Activated CD4-positive, alpha-beta memory T cell treated with anti-CD3 and anti-CD28 coated beads for 36 hours (primary cell): ENCODE results near the gene IGSF22. TPM values are rescaled to one million over a fixed set of nuclear protein-coding genes. Genes with fewer than 3 reads are reported as not detected.

Source experiments
- CTCF ChIA-PET: fragments of 350-600 bp; sonication (Branson Sonifier 250); formaldehyde crosslinking; loops from one replicate; lab custom pipeline; 2021; ENCODE audit warnings: antibody characterized with exemption, inconsistent platforms; lab: Charles Lee
- POLR2A ChIA-PET: fragments of 350-600 bp; sonication (Branson Sonifier 250); formaldehyde crosslinking; loops from one replicate; lab custom pipeline; 2021; ENCODE audit warnings: antibody characterized with exemption; lab: Charles Lee
- DNase-seq: peaks from one replicate; pipeline ENCODE4 v3.0.0-alpha.2; 2020
- H3K27ac Mint-ChIP-seq: one replicate; pipeline ENCODE4 v1.8.0; 2021; ENCODE audit warnings: mixed read lengths
- H3K27me3 Mint-ChIP-seq: one replicate; pipeline ENCODE4 v1.8.0; 2021; ENCODE audit warnings: mixed read lengths
- H3K36me3 Mint-ChIP-seq: one replicate; pipeline ENCODE4 v1.8.0; 2021; ENCODE audit warnings: mixed read lengths
- H3K4me1 Mint-ChIP-seq: one replicate; pipeline ENCODE4 v1.8.0; 2021; ENCODE audit warnings: low read depth, mixed read lengths
- H3K4me3 Mint-ChIP-seq: one replicate; pipeline ENCODE4 v1.8.0; 2021; ENCODE audit warnings: mild to moderate bottlenecking, mixed read lengths
- H3K9me3 Mint-ChIP-seq: one replicate; pipeline ENCODE4 v1.8.0; 2021; ENCODE audit warnings: mixed read lengths
- intact Hi-C: fragments of 100-400 bp; cut with micrococcal nuclease; formaldehyde crosslinking; loops from one replicate; pipeline ENCODE4 v1.15.1; 2023
- total RNA-seq, 2 experiments: library from RNA; stranded (reverse); gene quantifications; one replicate each; pipeline ENCODE4 v1.2.3, GENCODE V29; 2021

Gene IGSF22
- total RNA-seq, 2 experiments from 2014 or later: 0.85 to 1.00 TPM

DNA sequence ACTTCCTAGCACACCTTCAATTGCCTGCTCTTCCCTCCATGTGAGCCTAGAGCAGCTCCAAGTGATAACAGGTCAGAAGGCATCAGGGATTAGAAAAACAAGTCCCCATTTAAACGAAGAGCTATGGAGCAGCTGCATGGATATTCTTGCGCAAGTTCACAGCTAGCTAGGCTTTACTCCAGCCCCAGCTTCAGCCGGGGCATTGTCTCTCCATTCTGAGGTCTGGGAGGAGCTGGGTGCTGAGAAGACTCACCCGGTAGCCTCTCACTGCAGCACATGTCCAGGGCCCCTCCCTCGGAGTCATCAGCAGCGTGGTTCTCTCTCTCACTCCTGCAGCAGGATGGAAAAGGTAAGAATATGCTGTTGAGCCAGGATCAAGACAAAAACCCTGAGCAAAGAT is 39.6 kb upstream of the IGSF22 start:
- ChIA-PET POLR2A (no interaction called here), CTCF (interaction anchor here (0.7 to 4.2 kb wide), 10 partner anchors 10 to 650 kb away, joined by 3 to 20 read pairs (median 6); no protein-coding TSS in a partner anchor)
- Mint-ChIP-seq H3K27me3 (peaks cover 4% of the 10 kb centered on the region), H3K4me3 (no peak overlapping the region), H3K9me3 (no peaks in the 10 kb centered on the region), H3K36me3 (no peaks in the 10 kb centered on the region), H3K4me1 (peaks cover 20% of the 10 kb centered on the region), H3K27ac (no peak overlapping the region)
- DNase-seq: no peak
- intact Hi-C loops: no loop called here

DNA sequence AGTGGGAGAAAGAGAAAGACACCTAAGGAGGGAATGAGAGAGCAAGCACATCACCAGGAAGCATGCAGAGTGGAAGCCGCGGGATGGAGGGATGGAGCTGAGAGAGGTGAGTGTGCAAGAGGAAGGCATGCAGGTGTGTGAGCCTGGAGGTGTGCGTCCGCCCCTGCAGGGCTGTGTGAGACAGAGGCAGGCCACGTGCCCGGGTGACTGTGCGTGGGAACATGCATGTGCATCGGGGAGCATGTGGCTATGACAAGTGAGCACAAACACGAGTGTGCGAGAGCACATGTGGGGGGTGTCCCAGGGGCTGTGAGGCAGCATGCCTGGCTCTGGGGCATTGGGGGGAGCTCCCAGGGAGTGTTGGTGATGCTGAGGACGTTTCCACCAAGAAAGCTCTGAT is 35.8 kb upstream of the IGSF22 start:
- H3K36me3 Mint-ChIP-seq: no peaks in the 10 kb centered on the region
- intact Hi-C loops: loop anchor here (5.0 kb wide), 1 partner anchor 144 kb away; no protein-coding TSS in a partner anchor
- peaks cover 9% of the 10 kb centered on the region for H3K4me1 Mint-ChIP-seq
- no peaks in the 10 kb centered on the region for H3K9me3 Mint-ChIP-seq
- no peak overlapping the region for H3K4me3 Mint-ChIP-seq
- ChIA-PET POLR2A (no interaction called here), CTCF (interaction anchor here (1.1 to 7.1 kb wide), 3 partner anchors 32 to 646 kb away, joined by 3 to 62 read pairs (median 4); no protein-coding TSS in a partner anchor)
- no peak for DNase-seq
- no peak overlapping the region for H3K27ac Mint-ChIP-seq
- H3K27me3 Mint-ChIP-seq: peaks cover 4% of the 10 kb centered on the region

DNA sequence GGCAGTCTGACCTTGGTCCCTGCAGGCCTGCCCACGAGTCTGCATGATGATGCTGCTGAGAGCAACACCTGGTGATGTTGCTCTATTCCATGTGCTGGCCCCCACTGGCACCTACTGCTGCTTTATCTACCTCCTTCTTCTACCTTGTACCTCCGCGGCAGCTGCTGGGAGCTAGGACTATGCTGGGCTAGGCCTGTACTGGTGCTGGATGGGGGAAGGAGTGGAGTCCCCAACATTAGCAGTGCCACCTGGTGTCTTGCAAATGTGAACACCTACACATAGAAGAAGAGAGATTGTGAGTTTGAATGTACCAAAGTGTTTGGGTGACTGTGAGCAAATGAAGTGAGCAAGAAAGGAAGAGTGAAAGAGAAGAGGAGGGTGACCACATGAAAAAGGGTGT is 35.2 kb upstream of the IGSF22 start:
- no peak for DNase-seq
- POLR2A ChIA-PET: no interaction called here
- H3K36me3 Mint-ChIP-seq: no peaks in the 10 kb centered on the region
- no peak overlapping the region for H3K4me3 Mint-ChIP-seq
- CTCF ChIA-PET: interaction anchor here (0.7 to 7.1 kb wide), 3 partner anchors 31 to 221 kb away, joined by 3 to 62 read pairs (median 4); no protein-coding TSS in a partner anchor
- intact Hi-C loops: loop anchor here (5.0 kb wide), 1 partner anchor 144 kb away; no protein-coding TSS in a partner anchor
- peaks cover 4% of the 10 kb centered on the region for H3K27me3 Mint-ChIP-seq
- H3K4me1 Mint-ChIP-seq: peaks cover 9% of the 10 kb centered on the region
- H3K9me3 Mint-ChIP-seq: no peaks in the 10 kb centered on the region
- no peak overlapping the region for H3K27ac Mint-ChIP-seq

DNA sequence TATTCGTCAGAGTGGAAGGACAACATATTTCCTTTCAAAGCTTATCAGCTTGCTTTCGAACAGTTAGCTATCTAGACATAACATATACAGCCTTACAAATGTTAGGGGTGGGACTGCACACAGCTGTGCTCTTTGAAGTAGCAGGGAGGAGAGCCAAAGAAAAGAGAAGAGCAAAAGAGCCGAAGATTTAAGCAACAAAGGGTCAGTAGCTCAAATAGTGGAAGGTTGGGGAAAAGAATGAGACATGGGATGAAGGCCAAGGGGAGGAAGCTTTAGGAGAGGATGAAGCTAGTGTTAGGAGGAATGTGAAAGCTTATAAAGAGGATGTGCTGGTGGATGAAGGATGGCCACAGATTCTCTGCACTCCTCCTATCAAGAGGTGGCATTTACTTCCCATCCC is 31.8 kb upstream of the IGSF22 start:
- H3K27me3 Mint-ChIP-seq: no peaks in the 10 kb centered on the region
- ChIA-PET CTCF (interaction anchor here (0.7 to 2.9 kb wide), 5 partner anchors 10 to 35 kb away, joined by 3 to 14 read pairs (median 4); no protein-coding TSS in a partner anchor), POLR2A (no interaction called here)
- intact Hi-C loops: no loop called here
- H3K36me3 Mint-ChIP-seq: no peaks in the 10 kb centered on the region
- no peak overlapping the region for H3K27ac Mint-ChIP-seq
- DNase-seq: no peak
- no peak overlapping the region for H3K4me3 Mint-ChIP-seq
- H3K9me3 Mint-ChIP-seq: no peaks in the 10 kb centered on the region
- H3K4me1 Mint-ChIP-seq: no peaks in the 10 kb centered on the region

DNA sequence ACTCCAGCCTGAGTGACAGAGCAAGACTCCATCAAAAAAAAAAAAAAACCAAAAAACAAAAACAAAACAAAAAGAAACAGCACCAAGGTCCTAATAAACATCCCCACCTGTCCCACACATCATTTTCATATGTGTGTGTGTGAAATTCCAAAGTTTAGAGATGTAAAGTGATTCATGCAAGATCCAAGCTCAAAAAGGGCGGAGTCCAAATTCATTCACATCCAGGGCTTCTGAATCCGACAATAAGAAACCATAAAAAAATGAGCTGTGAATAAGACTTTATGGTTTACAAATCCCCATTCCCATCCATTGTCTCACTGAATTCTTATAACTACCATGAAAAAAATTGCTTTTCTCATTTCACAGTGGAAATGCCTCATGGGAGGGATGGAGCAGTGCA is 30.9 kb upstream of the IGSF22 start:
- H3K27me3 Mint-ChIP-seq: no peaks in the 10 kb centered on the region
- H3K4me1 Mint-ChIP-seq: no peaks in the 10 kb centered on the region
- no peaks in the 10 kb centered on the region for H3K36me3 Mint-ChIP-seq
- H3K4me3 Mint-ChIP-seq: no peak overlapping the region
- POLR2A ChIA-PET: no interaction called here
- CTCF ChIA-PET: interaction anchor here (2.9 kb wide), 1 partner anchor 34 kb away, joined by 14 read pairs; no protein-coding TSS in a partner anchor
- no peaks in the 10 kb centered on the region for H3K9me3 Mint-ChIP-seq
- intact Hi-C loops: no loop called here
- H3K27ac Mint-ChIP-seq: no peak overlapping the region
- no peak for DNase-seq

DNA sequence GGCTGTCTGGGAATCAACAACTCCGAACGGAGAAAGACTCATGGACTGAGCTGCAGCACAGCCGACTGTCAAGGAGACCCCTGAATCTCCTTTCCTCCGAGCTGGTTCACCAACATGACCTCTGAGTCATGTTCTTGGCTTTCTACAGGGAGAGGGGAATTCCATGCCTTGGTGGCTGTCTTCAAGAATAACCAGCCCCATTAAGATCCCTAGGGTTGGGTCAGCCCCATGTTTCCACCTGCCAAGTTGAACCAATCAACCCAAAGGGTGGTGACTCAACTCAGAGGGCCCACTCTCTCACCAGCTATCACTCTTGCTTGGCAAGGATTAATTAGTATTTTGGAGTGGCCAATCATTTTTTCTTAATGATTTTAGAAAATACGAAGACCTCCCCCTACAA is 28.3 kb upstream of the IGSF22 start:
- CTCF ChIA-PET: interaction anchor here (1.6 kb wide), 1 partner anchor 10 kb away, joined by 5 read pairs; no protein-coding TSS in a partner anchor
- no peak overlapping the region for H3K27ac Mint-ChIP-seq

DNA sequence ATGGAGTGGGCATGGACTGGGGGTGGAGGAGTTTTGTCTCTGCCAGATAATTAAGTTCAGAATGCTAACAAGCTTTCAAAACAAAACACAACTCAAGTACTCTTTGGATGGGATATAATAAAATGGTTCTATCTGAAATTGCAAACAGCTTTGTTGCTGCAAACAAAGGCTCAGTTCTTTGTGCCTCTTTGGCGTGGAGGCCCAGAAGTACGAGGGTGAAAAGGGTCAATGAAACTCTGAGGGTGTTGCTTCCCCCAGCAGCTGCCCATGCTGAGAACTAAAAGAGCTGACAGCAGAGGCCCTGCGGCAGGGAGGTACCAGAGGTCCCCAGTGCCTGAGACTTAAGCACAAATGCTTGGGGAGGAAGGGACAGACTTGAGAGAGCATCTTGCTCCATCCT is 26.5 kb upstream of the IGSF22 start:
- Mint-ChIP-seq H3K27ac (no peak overlapping the region), H3K4me1 (no peaks in the 10 kb centered on the region), H3K9me3 (no peaks in the 10 kb centered on the region), H3K4me3 (no peak overlapping the region), H3K27me3 (peaks cover 3% of the 10 kb centered on the region), H3K36me3 (no peaks in the 10 kb centered on the region)
- DNase-seq: no peak
- CTCF ChIA-PET: interaction anchor here (0.6 to 0.8 kb wide), 2 partner anchors 21 to 31 kb away, joined by 3 to 4 read pairs; no protein-coding TSS in a partner anchor
- intact Hi-C loops: no loop called here
- POLR2A ChIA-PET: no interaction called here

More for the DNA sequence above, 28.3 kb upstream of the IGSF22 start:
- DNase-seq: no peak
- intact Hi-C loops: no loop called here
- POLR2A ChIA-PET: no interaction called here
- Mint-ChIP-seq H3K4me1 (no peaks in the 10 kb centered on the region), H3K27me3 (peaks cover 3% of the 10 kb centered on the region), H3K4me3 (no peak overlapping the region), H3K36me3 (no peaks in the 10 kb centered on the region), H3K9me3 (no peaks in the 10 kb centered on the region)

DNA sequence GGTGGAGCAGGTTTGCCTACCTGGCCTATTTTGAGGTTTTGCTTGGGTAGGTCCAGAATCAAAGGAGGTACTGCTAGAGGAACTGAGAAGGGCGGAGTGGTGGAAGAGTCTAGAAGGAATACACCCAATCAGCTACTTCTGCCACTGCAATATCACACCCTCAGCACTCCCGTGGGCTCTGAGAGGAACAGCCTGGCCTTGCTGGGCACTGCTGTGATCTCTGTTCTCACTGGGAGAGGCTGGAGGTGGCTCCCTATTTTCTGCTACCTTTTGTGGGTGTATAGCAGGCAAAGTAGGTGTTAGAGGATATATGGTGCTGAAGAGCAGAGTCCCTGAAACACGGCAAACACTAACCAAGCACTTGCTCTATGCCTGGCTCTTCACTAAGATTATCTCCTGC is 25.0 kb upstream of the IGSF22 start:
- ChIA-PET CTCF (interaction anchor here (1.3 to 2.7 kb wide), 3 partner anchors 17 to 211 kb away, joined by 3 to 5 read pairs (median 3); no protein-coding TSS in a partner anchor), POLR2A (no interaction called here)
- H3K4me1 Mint-ChIP-seq: no peaks in the 10 kb centered on the region
- H3K36me3 Mint-ChIP-seq: no peaks in the 10 kb centered on the region
- no peak for DNase-seq
- intact Hi-C loops: no loop called here
- H3K9me3 Mint-ChIP-seq: no peaks in the 10 kb centered on the region
- no peak overlapping the region for H3K27ac Mint-ChIP-seq
- peaks cover 3% of the 10 kb centered on the region for H3K27me3 Mint-ChIP-seq
- no peak overlapping the region for H3K4me3 Mint-ChIP-seq

DNA sequence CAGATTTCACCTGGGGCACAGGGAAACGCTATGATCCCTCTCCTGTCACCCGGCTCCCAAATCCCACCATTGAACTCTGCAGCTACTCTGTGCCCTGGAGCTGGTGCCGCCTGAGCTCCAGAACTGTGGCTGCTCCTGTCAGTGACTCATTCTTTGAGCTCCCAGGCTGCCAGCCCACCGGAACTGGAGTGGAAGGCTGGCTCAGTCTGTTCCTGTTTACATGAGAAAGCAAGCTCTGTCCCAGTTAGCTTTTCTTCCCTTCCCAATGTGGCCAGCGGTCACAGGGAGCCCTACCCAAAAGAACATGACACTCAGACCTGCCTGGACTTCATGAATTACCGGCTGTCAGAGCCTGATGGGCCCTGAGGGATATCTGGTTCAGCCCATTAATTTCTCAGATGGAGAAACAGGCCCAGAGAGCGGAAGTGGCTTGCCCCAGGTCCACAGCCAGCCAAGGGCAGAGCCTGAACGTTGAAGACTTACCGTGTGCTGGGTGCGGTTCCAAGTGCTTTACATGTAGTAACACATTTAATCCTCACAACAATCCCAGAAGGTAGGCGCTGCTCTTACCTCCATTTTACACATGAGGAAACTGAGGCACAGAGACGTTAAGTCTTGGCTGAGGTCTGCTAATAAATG is 23.8 kb upstream of the IGSF22 start:
- intact Hi-C loops: no loop called here
- Mint-ChIP-seq H3K27me3 (peaks cover 3% of the 10 kb centered on the region), H3K27ac (no peak overlapping the region), H3K4me3 (no peak overlapping the region), H3K9me3 (no peaks in the 10 kb centered on the region), H3K36me3 (no peaks in the 10 kb centered on the region), H3K4me1 (no peaks in the 10 kb centered on the region)
- CTCF ChIA-PET: interaction anchor here (0.8 to 2.7 kb wide), 4 partner anchors 25 to 210 kb away, joined by 3 to 5 read pairs (median 3); no protein-coding TSS in a partner anchor
- POLR2A ChIA-PET: no interaction called here
- DNase-seq: no peak

DNA sequence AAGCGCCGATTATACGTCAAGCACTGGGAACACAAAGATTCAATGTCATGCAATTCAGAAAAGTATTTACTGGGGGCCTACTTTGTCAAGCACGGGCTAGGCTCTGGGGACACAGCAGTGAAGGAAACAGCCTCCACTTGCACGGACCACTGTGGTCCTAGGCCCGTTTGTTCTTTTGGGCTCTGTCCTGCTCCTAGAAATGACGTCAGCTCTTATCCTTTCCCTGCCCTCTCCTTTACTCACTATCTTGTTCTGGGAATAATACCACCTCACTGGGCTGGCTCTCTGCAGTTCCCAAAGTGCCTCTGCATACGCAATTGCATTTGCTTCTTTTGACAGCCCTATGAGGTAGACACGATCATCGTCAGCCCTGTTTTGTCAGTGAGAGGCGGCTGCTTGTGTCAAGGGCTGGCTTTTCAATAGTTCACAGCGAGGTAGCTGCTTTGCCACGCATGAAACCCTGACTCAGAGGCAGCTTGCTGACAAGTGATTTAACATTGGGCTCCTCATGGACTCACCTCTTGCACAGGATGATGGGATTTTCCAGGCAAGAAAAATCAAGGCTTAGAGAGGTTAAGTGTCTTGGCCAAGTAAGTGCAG is 22.9 kb upstream of the IGSF22 start:
- Mint-ChIP-seq H3K27ac (no peak overlapping the region), H3K9me3 (no peaks in the 10 kb centered on the region), H3K4me1 (no peaks in the 10 kb centered on the region), H3K27me3 (peaks cover 3% of the 10 kb centered on the region), H3K4me3 (no peak overlapping the region), H3K36me3 (no peaks in the 10 kb centered on the region)
- intact Hi-C loops: no loop called here
- ChIA-PET POLR2A (no interaction called here), CTCF (interaction anchor here (1.0 to 2.7 kb wide), 2 partner anchors 26 to 27 kb away, joined by 3 to 5 read pairs; no protein-coding TSS in a partner anchor)
- DNase-seq: no peak

DNA sequence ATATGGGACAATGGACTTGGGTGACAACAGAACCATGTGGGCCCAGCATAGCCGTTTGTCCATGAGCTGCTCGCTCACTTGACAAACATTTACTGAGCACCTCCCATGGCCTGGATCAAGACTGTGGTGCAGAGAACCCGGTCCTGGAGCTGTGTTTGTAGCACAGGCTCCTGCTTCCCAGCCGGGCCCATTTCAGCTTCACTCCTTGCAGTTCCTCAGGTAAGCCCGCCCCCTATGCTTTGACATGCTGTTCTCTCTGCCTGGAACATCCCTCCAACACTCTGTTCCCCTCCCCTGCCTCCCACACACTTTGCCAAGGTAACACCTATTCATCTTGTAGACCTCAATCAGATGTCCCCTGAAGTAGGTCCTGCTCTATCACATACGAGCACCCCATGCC is 19.3 kb upstream of the IGSF22 start:
- POLR2A ChIA-PET: no interaction called here
- intact Hi-C loops: no loop called here
- H3K36me3 Mint-ChIP-seq: no peaks in the 10 kb centered on the region
- no peak overlapping the region for H3K27ac Mint-ChIP-seq
- H3K4me3 Mint-ChIP-seq: no peak overlapping the region
- CTCF ChIA-PET: interaction anchor here (0.5 to 2.7 kb wide), 4 partner anchors 13 to 72 kb away, joined by 3 to 9 read pairs (median 3); no protein-coding TSS in a partner anchor
- no peak for DNase-seq
- no peaks in the 10 kb centered on the region for H3K27me3 Mint-ChIP-seq
- H3K9me3 Mint-ChIP-seq: no peaks in the 10 kb centered on the region
- H3K4me1 Mint-ChIP-seq: no peaks in the 10 kb centered on the region

DNA sequence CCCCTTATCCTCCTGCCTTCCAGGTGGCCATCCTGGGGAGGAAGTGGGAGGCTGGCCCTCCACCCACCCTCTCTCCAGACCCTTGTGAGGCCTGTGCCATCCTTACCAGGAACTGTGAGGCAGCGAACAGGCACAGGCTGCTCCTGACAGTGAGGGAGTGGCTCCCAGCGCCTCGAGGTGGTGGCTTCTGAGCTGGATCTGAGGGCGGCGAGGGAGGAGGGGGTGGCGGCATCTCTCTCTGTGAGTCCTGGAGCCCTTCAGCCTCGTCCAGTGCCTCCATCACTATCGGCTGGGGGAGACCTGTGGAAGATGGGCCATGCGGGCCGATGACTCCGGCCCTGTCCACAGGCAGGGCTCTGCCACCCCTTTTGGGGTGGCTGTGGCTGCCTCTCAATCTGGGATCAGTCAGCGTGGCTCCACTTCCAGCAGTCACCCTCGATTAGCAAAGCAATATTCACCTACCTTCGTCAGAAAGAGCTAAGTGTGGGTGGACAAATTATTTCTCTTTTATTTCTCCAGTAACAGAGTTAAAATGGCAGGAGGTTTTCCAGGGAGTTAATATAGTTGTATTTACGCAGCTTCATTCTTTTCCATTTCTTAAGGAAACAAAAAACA is 18.0 kb upstream of the IGSF22 start:
- intact Hi-C loops: no loop called here
- no peaks in the 10 kb centered on the region for H3K9me3 Mint-ChIP-seq
- no peaks in the 10 kb centered on the region for H3K27me3 Mint-ChIP-seq
- no peak overlapping the region for H3K27ac Mint-ChIP-seq
- no peaks in the 10 kb centered on the region for H3K4me1 Mint-ChIP-seq
- ChIA-PET CTCF (interaction anchor here (0.7 to 2.7 kb wide), 3 partner anchors 13 to 449 kb away, joined by 3 to 9 read pairs (median 4); no protein-coding TSS in a partner anchor), POLR2A (no interaction called here)
- no peak for DNase-seq
- H3K4me3 Mint-ChIP-seq: no peak overlapping the region
- H3K36me3 Mint-ChIP-seq: no peaks in the 10 kb centered on the region
